HL-60 (cell line): ENCODE measurements around the gene NAV2.

Experiments
- GABPA ChIP-seq: IDR thresholded peaks from 2 replicates; pipeline ENCODE4 v1.6.1; 2012; ENCODE audit warnings: low read depth
- POLR2AphosphoS5 ChIP-seq: IDR thresholded peaks from 2 replicates; pipeline ENCODE4 v1.6.1; 2012; ENCODE audit warnings: low read depth
- REST ChIP-seq: IDR thresholded peaks from 2 replicates; pipeline ENCODE4 v1.6.1; 2012; ENCODE audit warnings: low read depth; ENCODE audit not compliant: insufficient replicate concordance
- SPI1 ChIP-seq: IDR thresholded peaks from 2 replicates; pipeline ENCODE4 v1.6.1; 2012; ENCODE audit warnings: low read depth, mild to moderate bottlenecking, borderline replicate concordance
- TF ChIP-seq, protein P1 (sequence below): IDR thresholded peaks from one replicate; pipeline ENCODE4 v1.5.1; 2011; ENCODE audit warnings: low read length, control low read depth, inconsistent platforms; ENCODE audit not compliant: insufficient read depth

GRCh38 chr11:20035375-20035700 lies 322.7 kb downstream of the NAV2 start:
- TF ChIP-seq, protein P1, sequence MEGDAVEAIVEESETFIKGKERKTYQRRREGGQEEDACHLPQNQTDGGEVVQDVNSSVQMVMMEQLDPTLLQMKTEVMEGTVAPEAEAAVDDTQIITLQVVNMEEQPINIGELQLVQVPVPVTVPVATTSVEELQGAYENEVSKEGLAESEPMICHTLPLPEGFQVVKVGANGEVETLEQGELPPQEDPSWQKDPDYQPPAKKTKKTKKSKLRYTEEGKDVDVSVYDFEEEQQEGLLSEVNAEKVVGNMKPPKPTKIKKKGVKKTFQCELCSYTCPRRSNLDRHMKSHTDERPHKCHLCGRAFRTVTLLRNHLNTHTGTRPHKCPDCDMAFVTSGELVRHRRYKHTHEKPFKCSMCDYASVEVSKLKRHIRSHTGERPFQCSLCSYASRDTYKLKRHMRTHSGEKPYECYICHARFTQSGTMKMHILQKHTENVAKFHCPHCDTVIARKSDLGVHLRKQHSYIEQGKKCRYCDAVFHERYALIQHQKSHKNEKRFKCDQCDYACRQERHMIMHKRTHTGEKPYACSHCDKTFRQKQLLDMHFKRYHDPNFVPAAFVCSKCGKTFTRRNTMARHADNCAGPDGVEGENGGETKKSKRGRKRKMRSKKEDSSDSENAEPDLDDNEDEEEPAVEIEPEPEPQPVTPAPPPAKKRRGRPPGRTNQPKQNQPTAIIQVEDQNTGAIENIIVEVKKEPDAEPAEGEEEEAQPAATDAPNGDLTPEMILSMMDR, result no peak
- TF ChIP-seq POLR2AphosphoS5, result no peak
- no peak for TF ChIP-seq GABPA
- no peak for TF ChIP-seq REST
- no peak for TF ChIP-seq SPI1
